Mucosa of rectum (tissue), 2 donors: ENCODE measurements around the gene SYNGR4.
"Not testable (repeated sequence)": the region's sequence is repeated elsewhere in the genome, so short reads cannot be mapped to it uniquely, and the experiment has no call there.

Experiments used
- H3K27ac ChIP-seq, 2 donors: one replicate each; pipeline ENCODE4 v1.7.0; 2013; ENCODE audit warnings: inconsistent platforms in 2 of 2, low read depth in 2 of 2, low read length in 2 of 2
- H3K27me3 ChIP-seq, 2 donors: one replicate each; pipeline ENCODE4 v1.7.0; 2013; ENCODE audit warnings: low read length in 2 of 2; ENCODE audit not compliant: control insufficient read depth in 2 of 2, insufficient read depth in 2 of 2
- H3K36me3 ChIP-seq, 2 donors: one replicate each; pipeline ENCODE4 v1.7.0; 2013; ENCODE audit warnings: low read length in 2 of 2; ENCODE audit not compliant: control insufficient read depth in 2 of 2, insufficient read depth in 2 of 2
- H3K4me1 ChIP-seq, 2 donors: one replicate each; pipeline ENCODE4 v1.7.0; 2013; ENCODE audit warnings: low read length in 2 of 2, mild to moderate bottlenecking in 1 of 2; ENCODE audit not compliant: control insufficient read depth in 2 of 2, insufficient read depth in 2 of 2
- H3K4me3 ChIP-seq, 2 donors: one replicate each; pipeline ENCODE4 v1.7.0; 2013; ENCODE audit warnings: low read length in 2 of 2
- H3K9ac ChIP-seq, 2 donors: one replicate each; pipeline ENCODE4 v1.7.0; 2013; ENCODE audit warnings: low read length in 2 of 2, low read depth in 1 of 2, mild to moderate bottlenecking in 1 of 2
- H3K9me3 ChIP-seq, 2 donors: one replicate each; pipeline ENCODE4 v1.7.0; 2013; ENCODE audit warnings: low read length in 2 of 2; ENCODE audit not compliant: control insufficient read depth in 2 of 2
- donor health status: healthy.
- donor health status: Normal muscosa, but diverticular disease.

SYNGR4 gene

GRCh38 chr19:48363810-48364597, at the start of gene SYNGR4, which contains the start of gene TMEM143:
TSS of gene SYNGR4 (plus strand) at chr19:48364367. CDS start at chr19:48365843, 1,476 bp downstream.
TSS of gene TMEM143 (minus strand) at chr19:48363940. CDS start at chr19:48363920, 20 bp downstream.
- no peaks in the 10 kb centered on the region for H3K9me3 ChIP-seq
- peak within 1 kb of the TSS; percentile 86 to 88 for H3K9ac ChIP-seq
- no peaks in the 10 kb centered on the region for H3K27me3 ChIP-seq
- H3K4me3 ChIP-seq = peak within 1 kb of the TSS; percentile 71 to 83
- no peaks in the 10 kb centered on the region for H3K36me3 ChIP-seq
- H3K27ac ChIP-seq = peak within 1 kb of the TSS; percentile 93 to 99
- H3K4me1 ChIP-seq = peaks cover 21 to 26% of the 10 kb centered on the region in 2 donors

- no peak overlapping the region for H3K9ac ChIP-seq
- H3K4me1 ChIP-seq = peaks cover 7 to 11% of the 10 kb centered on the region in 2 donors
- no peak overlapping the region for H3K27ac ChIP-seq
- H3K9me3 ChIP-seq = no peaks in the 10 kb centered on the region
- no peaks in the 10 kb centered on the region for H3K36me3 ChIP-seq
- no peak overlapping the region for H3K4me3 ChIP-seq
- no peaks in the 10 kb centered on the region for H3K27me3 ChIP-seq
Measured at GRCh38 chr19:48315712-48316111, 48.5 kb upstream of the SYNGR4 start.

- not testable (repeated sequence) for H3K27ac ChIP-seq, H3K9me3 ChIP-seq, H3K27me3 ChIP-seq, H3K9ac ChIP-seq, H3K4me3 ChIP-seq, H3K36me3 ChIP-seq
- peaks cover 14 to 21% of the 10 kb centered on the region in 2 donors for H3K4me1 ChIP-seq
Measured at GRCh38 chr19:48317708-48317960, 46.5 kb upstream of the SYNGR4 start.

GRCh38 chr19:48318286-48318987, 45.7 kb upstream of the SYNGR4 start:
- H3K27ac ChIP-seq = no peak overlapping the region
- H3K9me3 ChIP-seq = no peaks in the 10 kb centered on the region
- no peak overlapping the region for H3K4me3 ChIP-seq
- no peaks in the 10 kb centered on the region for H3K27me3 ChIP-seq
- no peak overlapping the region for H3K9ac ChIP-seq
- H3K4me1 ChIP-seq = peaks cover 17 to 21% of the 10 kb centered on the region in 2 donors
- H3K36me3 ChIP-seq = no peaks in the 10 kb centered on the region

- Histone ChIP-seq H3K36me3 (no peaks in the 10 kb centered on the region), H3K27me3 (no peaks in the 10 kb centered on the region), H3K9ac (no peak overlapping the region), H3K4me1 (peaks cover 19 to 21% of the 10 kb centered on the region in 2 donors), H3K27ac (peak overlapping the region in 1 of 2 donors; percentile 100), H3K4me3 (no peak overlapping the region), H3K9me3 (no peaks in the 10 kb centered on the region)
Measured at GRCh38 chr19:48319647-48320541, 44.3 kb upstream of the SYNGR4 start.

- H3K36me3 ChIP-seq = no peaks in the 10 kb centered on the region
- no peaks in the 10 kb centered on the region for H3K27me3 ChIP-seq
- peak overlapping the region; percentile 100 for H3K27ac ChIP-seq
- no peaks in the 10 kb centered on the region for H3K9me3 ChIP-seq
- peak overlapping the region; percentile 98 to 99 for H3K9ac ChIP-seq
- peaks cover 29 to 31% of the 10 kb centered on the region in 2 donors for H3K4me1 ChIP-seq
- peak overlapping the region; percentile 83 to 91 for H3K4me3 ChIP-seq
Measured at GRCh38 chr19:48321372-48321621, 42.9 kb upstream of the SYNGR4 start.

- H3K9ac ChIP-seq = peak overlapping the region; percentile 98 to 99
- no peaks in the 10 kb centered on the region for H3K27me3 ChIP-seq
- no peaks in the 10 kb centered on the region for H3K9me3 ChIP-seq
- peak overlapping the region; percentile 100 for H3K27ac ChIP-seq
- H3K4me3 ChIP-seq = peak overlapping the region; percentile 83 to 91
- H3K4me1 ChIP-seq = peaks cover 31 to 35% of the 10 kb centered on the region in 2 donors
- H3K36me3 ChIP-seq = no peaks in the 10 kb centered on the region
Measured at GRCh38 chr19:48321622-48322591, 42.3 kb upstream of the SYNGR4 start.

- Histone ChIP-seq H3K9ac (peak within 1 kb of the TSS; percentile 65 to 76), H3K27me3 (no peaks in the 10 kb centered on the region), H3K9me3 (no peaks in the 10 kb centered on the region), H3K4me3 (peak within 1 kb of the TSS; percentile 72 to 82), H3K36me3 (peaks cover 0 to 3% of the 10 kb centered on the region in 2 donors), H3K27ac (peak within 1 kb of the TSS; percentile 70 to 88), H3K4me1 (peaks cover 32 to 42% of the 10 kb centered on the region in 2 donors)
Measured at GRCh38 chr19:48325265-48325910, 38.8 kb upstream of the SYNGR4 start, which contains the start of gene EMP3. TSS of gene EMP3 (plus strand) at chr19:48325552. CDS start at chr19:48326845, 1,293 bp downstream.
